Neuronal stem cell (in vitro differentiated cells): ENCODE data around the gene PAK4.
A peak's percentile ranks its signal among the peaks of the same experiment; 100 is the strongest.
"Not testable (repeated sequence)": the region's sequence is repeated elsewhere in the genome, so short reads cannot be mapped to it uniquely, and the experiment has no call there.

Experiments used
- DNase-seq: peaks from one replicate; pipeline ENCODE4 v3.0.0-alpha.2; 2013; ENCODE audit warnings: low spot score
- H2AFZ ChIP-seq: one replicate; pipeline ENCODE4 v1.6.1; 2013; ENCODE audit warnings: mild to moderate bottlenecking, low read length, inconsistent platforms
- H2AK5ac ChIP-seq: 2 replicates; pipeline ENCODE4 v1.6.1; 2013; ENCODE audit warnings: low read depth, mild to moderate bottlenecking, inconsistent platforms, low read length, moderate library complexity, mixed read lengths
- H2BK120ac ChIP-seq: 2 replicates; pipeline ENCODE4 v1.6.1; 2013; ENCODE audit warnings: low read depth, mild to moderate bottlenecking, inconsistent platforms, low read length, moderate library complexity, mixed read lengths
- H2BK12ac ChIP-seq: one replicate; pipeline ENCODE4 v1.6.1; 2013; ENCODE audit warnings: low read length, inconsistent platforms
- H2BK15ac ChIP-seq: 2 replicates; pipeline ENCODE4 v1.6.1; 2013; ENCODE audit warnings: mild to moderate bottlenecking, low read length, inconsistent platforms, mixed read lengths
- H2BK5ac ChIP-seq: one replicate; pipeline ENCODE4 v1.6.1; 2013; ENCODE audit warnings: inconsistent platforms, mild to moderate bottlenecking, low read length, moderate library complexity
- H3K14ac ChIP-seq: one replicate; pipeline ENCODE4 v1.6.1; 2013; ENCODE audit warnings: low read length, inconsistent platforms
- H3K18ac ChIP-seq: 2 replicates; pipeline ENCODE4 v1.6.1; 2013; ENCODE audit warnings: low read length, inconsistent platforms
- H3K23ac ChIP-seq: 2 replicates; pipeline ENCODE4 v1.6.1; 2013; ENCODE audit warnings: low read depth, mild to moderate bottlenecking, mixed read lengths, low read length, inconsistent platforms; ENCODE audit not compliant: poor library complexity
- H3K27ac ChIP-seq: replicated peaks from 3 replicates; pipeline ENCODE4 v1.5.1; 2013; ENCODE audit warnings: low read length, inconsistent platforms
- H3K27me3 ChIP-seq, 3 experiments: 2 replicates each; pipeline ENCODE4 v1.6.1; 2013; ENCODE audit warnings: low read length in 3 of 3, mild to moderate bottlenecking in 2 of 3, inconsistent platforms in 1 of 3, low read depth in 1 of 3, mixed read lengths in 1 of 3, moderate library complexity in 1 of 3; ENCODE audit not compliant: control insufficient read depth in 3 of 3, insufficient read depth in 3 of 3
- H3K36me3 ChIP-seq, 2 donors: replicated peaks in 1 of 2; 2 replicates each; pipeline ENCODE4 v1.6.1; 2013; ENCODE audit warnings: low read length in 2 of 2; ENCODE audit not compliant: control insufficient read depth in 2 of 2, insufficient read depth in 2 of 2
- H3K4ac ChIP-seq: 2 replicates; pipeline ENCODE4 v1.6.1; 2013; ENCODE audit warnings: inconsistent platforms, mild to moderate bottlenecking, low read length, moderate library complexity
- H3K4me1 ChIP-seq, 2 donors: 1 replicate in 1 of 2; 2 replicates in 1 of 2; pipeline ENCODE4 v1.6.1; 2013; ENCODE audit warnings: low read length in 2 of 2, low read depth in 1 of 2; ENCODE audit not compliant: control insufficient read depth in 2 of 2, insufficient read depth in 1 of 2
- H3K4me2 ChIP-seq: one replicate; pipeline ENCODE4 v1.6.1; 2013; ENCODE audit warnings: mild to moderate bottlenecking, low read length, inconsistent platforms; ENCODE audit not compliant: insufficient read depth, poor library complexity, severe bottlenecking
- H3K4me3 ChIP-seq, 2 donors: 2 replicates each; pipeline ENCODE4 v1.5.1; 2013; ENCODE audit warnings: low read length in 2 of 2, mild to moderate bottlenecking in 2 of 2, inconsistent platforms in 1 of 2, moderate library complexity in 1 of 2
- H3K79me1 ChIP-seq: one replicate; pipeline ENCODE4 v1.6.1; 2013; ENCODE audit warnings: low read depth, mild to moderate bottlenecking, inconsistent platforms, low read length, moderate library complexity
- H3K9ac ChIP-seq: one replicate; pipeline ENCODE4 v1.6.1; 2013; ENCODE audit warnings: mild to moderate bottlenecking, low read depth, low read length, inconsistent platforms; ENCODE audit not compliant: poor library complexity
- H3K9me3 ChIP-seq, 2 donors: replicated peaks in 1 of 2; 2 replicates each; pipeline versions ENCODE3 to v1.6.1; 2013; ENCODE audit warnings: low read length in 2 of 2, mild to moderate bottlenecking in 2 of 2, inconsistent platforms in 1 of 2, low read depth in 1 of 2, mixed read lengths in 1 of 2, moderate library complexity in 1 of 2; ENCODE audit not compliant: control insufficient read depth in 2 of 2, insufficient read depth in 1 of 2
- H4K8ac ChIP-seq: one replicate; pipeline ENCODE4 v1.6.1; 2013; ENCODE audit warnings: low read depth, mild to moderate bottlenecking, inconsistent platforms, low read length, moderate library complexity
- H4K91ac ChIP-seq: one replicate; pipeline ENCODE4 v1.6.1; 2013; ENCODE audit warnings: low read length, low read depth, mild to moderate bottlenecking, inconsistent platforms; ENCODE audit not compliant: poor library complexity
- whole genome bisulfite sequencing, 2 donors: extraction: QIAGEN DNeasy Blood & Tissue Kit; methylation state at CpG; one replicate each; pipeline ENCODE4 v1.1.7; 2013; ENCODE audit warnings: missing lambda C conversion rate in 2 of 2, mixed read lengths in 1 of 2; ENCODE audit not compliant: insufficient read length in 2 of 2, insufficient replicate concordance in 1 of 2; ENCODE audit errors: extremely low coverage in 2 of 2; 5-methylcytosine and 5-hydroxymethylcytosine counted together

The PAK4 gene

GRCh38 chr19:39140594-39140993, 15.0 kb downstream of the PAK4 start:
- Histone ChIP-seq H3K27me3 (no peaks in the 10 kb centered on the region), H3K23ac (no peak overlapping the region), H3K18ac (peak overlapping the region; percentile 18), H4K91ac (no peak overlapping the region), H3K14ac (no peak overlapping the region), H2BK15ac (no peak overlapping the region), H3K4ac (no peak overlapping the region), H3K36me3 (no peaks in the 10 kb centered on the region), H2BK120ac (no peak overlapping the region), H3K9ac (peak overlapping the region; percentile 61), H2AFZ (no peak overlapping the region), H3K79me1 (peaks cover 10% of the 10 kb centered on the region), H3K4me2 (no peak overlapping the region), H3K9me3 (no peaks in the 10 kb centered on the region), H3K4me3 (no peak overlapping the region), H3K4me1 (peaks cover 31 to 38% of the 10 kb centered on the region in 2 donors), H2AK5ac (peak overlapping the region; percentile 18), H4K8ac (no peak overlapping the region), H3K27ac (no peak overlapping the region), H2BK12ac (peak overlapping the region; percentile 53), H2BK5ac (no peak overlapping the region)
- WGBS, 2 donors, result no CpG with 5 or more reads among the region's 5 CpGs
- no peak for DNase-seq

DNA sequence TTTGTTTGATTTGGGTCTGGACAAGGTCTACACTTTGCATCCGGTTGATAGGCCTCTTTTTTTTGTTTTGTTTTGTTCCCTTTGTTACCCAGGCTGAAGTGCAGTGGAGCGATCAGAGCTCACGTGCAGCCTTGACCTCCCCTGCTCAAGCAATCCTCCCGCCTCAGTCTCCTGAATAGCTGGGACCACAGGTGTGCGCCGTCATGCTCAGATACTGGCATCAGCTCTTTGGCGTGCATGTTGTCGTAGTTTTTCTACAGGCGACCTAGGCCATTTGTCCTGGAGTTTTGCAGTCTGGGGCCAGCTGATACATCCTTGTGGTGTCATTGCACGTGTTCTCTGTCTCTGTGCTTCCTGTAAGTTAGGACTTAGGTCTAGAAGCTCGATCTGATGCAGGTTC, 16.3 kb downstream of the PAK4 start:
- Histone ChIP-seq H2BK15ac (no peak overlapping the region), H4K8ac (no peak overlapping the region), H3K79me1 (peaks cover 11% of the 10 kb centered on the region), H3K4me2 (no peak overlapping the region), H3K27me3 (no peaks in the 10 kb centered on the region), H4K91ac (no peak overlapping the region), H3K4me3 (no peak overlapping the region), H2AK5ac (no peak overlapping the region), H3K9ac (no peak overlapping the region), H3K23ac (no peak overlapping the region), H3K14ac (no peak overlapping the region), H3K18ac (no peak overlapping the region), H3K27ac (no peak overlapping the region), H3K4ac (no peak overlapping the region), H2BK5ac (no peak overlapping the region), H3K36me3 (no peaks in the 10 kb centered on the region), H2AFZ (no peak overlapping the region), H2BK120ac (no peak overlapping the region), H3K9me3 (no peaks in the 10 kb centered on the region), H2BK12ac (no peak overlapping the region), H3K4me1 (peaks cover 31 to 38% of the 10 kb centered on the region in 2 donors)
- DNase-seq, result no peak
- WGBS, 2 donors, result no CpG with 5 or more reads among the region's 11 CpGs

DNA sequence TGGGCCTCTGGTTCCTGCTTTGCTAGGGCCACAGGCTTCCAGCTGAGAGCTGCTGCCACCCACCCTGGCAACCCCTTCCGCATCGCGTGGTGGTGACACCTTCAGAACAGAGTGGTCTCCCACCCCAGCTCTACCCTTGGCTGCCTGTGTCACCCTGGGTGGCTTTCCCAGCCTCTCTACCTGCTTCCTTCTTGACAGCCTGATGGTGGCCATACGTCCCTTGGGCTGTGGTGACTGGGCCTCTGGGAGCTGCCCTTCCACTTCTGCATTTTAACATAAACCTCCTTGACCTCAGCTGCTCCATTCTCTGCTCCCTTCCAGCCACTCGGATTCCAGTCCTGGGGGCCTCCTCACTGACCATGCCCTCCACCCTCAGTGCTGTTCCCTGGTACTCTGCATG, 17.0 kb downstream of the PAK4 start:
- H3K4me2 ChIP-seq, result no peak overlapping the region
- peaks cover 11% of the 10 kb centered on the region for H3K79me1 ChIP-seq
- no CpG with 5 or more reads among the region's 5 CpGs for WGBS, 2 donors
- no peak overlapping the region for H3K23ac ChIP-seq
- peak overlapping the region; percentile 16 for H2AK5ac ChIP-seq
- H2BK5ac ChIP-seq, result no peak overlapping the region
- H3K4me1 ChIP-seq, result peaks cover 31 to 38% of the 10 kb centered on the region in 2 donors
- H3K14ac ChIP-seq, result no peak overlapping the region
- H4K8ac ChIP-seq, result no peak overlapping the region
- no peak overlapping the region for H3K27ac ChIP-seq
- H3K27me3 ChIP-seq, result no peaks in the 10 kb centered on the region
- no peak overlapping the region for H2BK15ac ChIP-seq
- no peaks in the 10 kb centered on the region for H3K9me3 ChIP-seq
- no peaks in the 10 kb centered on the region for H3K36me3 ChIP-seq
- H3K4me3 ChIP-seq, result no peak overlapping the region
- DNase-seq, result no peak
- no peak overlapping the region for H2AFZ ChIP-seq
- H3K9ac ChIP-seq, result no peak overlapping the region
- H3K18ac ChIP-seq, result no peak overlapping the region
- no peak overlapping the region for H2BK120ac ChIP-seq
- H4K91ac ChIP-seq, result no peak overlapping the region
- no peak overlapping the region for H3K4ac ChIP-seq
- no peak overlapping the region for H2BK12ac ChIP-seq

DNA sequence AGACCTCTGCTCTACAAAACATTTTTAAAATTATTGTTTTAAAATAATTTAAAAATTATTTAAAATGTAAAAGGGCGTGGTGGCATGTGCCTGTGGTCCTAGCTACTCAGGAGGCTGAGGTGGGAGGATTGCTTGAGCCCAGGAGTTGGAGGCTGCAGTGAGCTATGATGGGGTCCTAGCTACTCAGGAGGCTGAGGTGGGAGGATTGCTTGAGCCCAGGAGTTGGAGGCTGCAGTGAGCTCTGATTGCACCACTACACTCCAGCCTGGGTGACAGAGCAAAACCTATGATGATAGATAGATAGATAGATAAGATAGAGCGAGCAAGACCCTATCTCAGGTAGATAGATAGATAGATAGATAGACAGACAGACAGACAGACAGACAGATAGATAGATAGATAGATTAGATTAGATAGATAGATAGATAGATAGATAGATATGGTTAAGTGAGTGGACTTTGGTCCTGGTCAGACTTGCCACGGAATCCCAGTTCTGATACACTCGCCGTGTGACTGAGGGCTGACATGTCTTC, 18.2 kb downstream of the PAK4 start:
- not testable (repeated sequence) for H4K91ac ChIP-seq, H3K79me1 ChIP-seq, H4K8ac ChIP-seq, DNase-seq, H3K23ac ChIP-seq, H3K27me3 ChIP-seq, H2BK120ac ChIP-seq, H3K9me3 ChIP-seq, H3K14ac ChIP-seq, H2BK5ac ChIP-seq, H3K4me3 ChIP-seq, H3K4ac ChIP-seq, H3K4me2 ChIP-seq, H2AK5ac ChIP-seq, H3K36me3 ChIP-seq, H2BK15ac ChIP-seq, H2BK12ac ChIP-seq
- Histone ChIP-seq H3K18ac (peak overlapping the region; percentile 78), H3K9ac (peak overlapping the region; percentile 56), H3K4me1 (peaks cover 26 to 33% of the 10 kb centered on the region in 2 donors), H2AFZ (peak overlapping the region; percentile 91), H3K27ac (peak overlapping the region; percentile 46)
- no CpG with 5 or more reads among the region's 5 CpGs for WGBS, 2 donors
